Stimulated activated CD4-positive, alpha-beta T cell treated with anti-CD3 and anti-CD28 coated beads, Interleukin-15, amount 100 ng/mL, for 24 hours (primary cell): ENCODE results near the gene MMP24OS.
"Not testable (repeated sequence)": the region's sequence is repeated elsewhere in the genome, so short reads cannot be mapped to it uniquely, and the experiment has no call there.

Source experiments
- DNase-seq: peaks from one replicate; pipeline ENCODE4 v3.0.0-alpha.2; 2020

MMP24OS gene

DNA sequence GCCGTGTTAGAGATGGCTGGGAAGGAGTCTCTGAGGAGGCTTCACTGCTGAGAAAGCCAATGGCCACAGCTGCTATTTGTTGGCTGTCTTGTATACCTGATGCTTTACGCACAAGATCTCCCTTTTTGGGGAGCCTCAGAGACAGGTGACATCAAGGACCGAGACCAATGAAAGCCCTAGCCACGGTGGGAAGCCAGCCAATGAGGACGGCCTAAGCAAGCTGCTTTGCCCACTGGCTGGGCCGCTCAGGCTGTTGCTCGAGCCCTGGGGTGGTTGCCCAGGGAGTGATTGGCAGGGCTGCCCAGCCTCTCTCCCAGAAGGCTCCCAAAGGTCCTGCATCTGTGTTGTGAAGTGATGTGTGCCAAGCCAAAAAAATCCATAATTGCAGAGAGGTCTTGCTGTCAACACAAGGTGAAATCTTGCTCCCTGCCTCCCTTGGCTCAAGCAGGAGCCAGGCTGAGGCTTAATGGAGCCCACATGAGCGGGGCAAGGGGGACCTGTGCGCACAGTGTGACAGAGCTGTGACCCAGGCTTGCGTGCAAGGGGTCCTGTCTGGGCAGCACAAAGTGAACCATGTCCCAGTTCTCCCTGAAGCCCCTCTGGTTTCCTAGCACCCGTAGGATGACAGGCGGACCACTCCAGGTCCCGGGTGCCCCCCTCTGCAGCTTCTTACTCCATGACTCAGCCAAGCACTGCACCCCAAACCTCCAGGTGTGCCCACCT lies 4.3 kb downstream of the MMP24OS start:
- no peak for DNase-seq

DNA sequence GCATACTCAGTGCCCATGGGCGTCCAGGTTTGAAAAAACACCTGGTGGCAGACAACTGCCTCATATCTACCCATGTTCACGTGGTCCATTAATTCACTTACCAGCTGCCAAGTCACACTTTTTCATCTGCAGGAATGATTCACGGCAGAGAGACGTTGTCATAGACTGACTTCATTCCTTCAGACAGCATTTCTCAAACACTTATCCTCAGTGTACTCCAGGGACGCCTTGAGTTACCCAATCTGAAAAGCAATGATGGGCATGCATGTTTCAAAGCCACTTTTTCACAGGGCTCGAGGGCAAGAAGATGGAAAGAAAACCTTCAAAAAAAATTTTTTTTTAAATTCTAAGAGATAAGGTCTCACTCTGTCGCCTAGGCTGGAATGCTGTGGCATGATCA lies 6.0 kb downstream of the MMP24OS start:
- DNase-seq, result no peak

GRCh38 chr20:35271073-35271882 lies 6.6 kb downstream of the MMP24OS start:
- DNase-seq, result no peak

DNA sequence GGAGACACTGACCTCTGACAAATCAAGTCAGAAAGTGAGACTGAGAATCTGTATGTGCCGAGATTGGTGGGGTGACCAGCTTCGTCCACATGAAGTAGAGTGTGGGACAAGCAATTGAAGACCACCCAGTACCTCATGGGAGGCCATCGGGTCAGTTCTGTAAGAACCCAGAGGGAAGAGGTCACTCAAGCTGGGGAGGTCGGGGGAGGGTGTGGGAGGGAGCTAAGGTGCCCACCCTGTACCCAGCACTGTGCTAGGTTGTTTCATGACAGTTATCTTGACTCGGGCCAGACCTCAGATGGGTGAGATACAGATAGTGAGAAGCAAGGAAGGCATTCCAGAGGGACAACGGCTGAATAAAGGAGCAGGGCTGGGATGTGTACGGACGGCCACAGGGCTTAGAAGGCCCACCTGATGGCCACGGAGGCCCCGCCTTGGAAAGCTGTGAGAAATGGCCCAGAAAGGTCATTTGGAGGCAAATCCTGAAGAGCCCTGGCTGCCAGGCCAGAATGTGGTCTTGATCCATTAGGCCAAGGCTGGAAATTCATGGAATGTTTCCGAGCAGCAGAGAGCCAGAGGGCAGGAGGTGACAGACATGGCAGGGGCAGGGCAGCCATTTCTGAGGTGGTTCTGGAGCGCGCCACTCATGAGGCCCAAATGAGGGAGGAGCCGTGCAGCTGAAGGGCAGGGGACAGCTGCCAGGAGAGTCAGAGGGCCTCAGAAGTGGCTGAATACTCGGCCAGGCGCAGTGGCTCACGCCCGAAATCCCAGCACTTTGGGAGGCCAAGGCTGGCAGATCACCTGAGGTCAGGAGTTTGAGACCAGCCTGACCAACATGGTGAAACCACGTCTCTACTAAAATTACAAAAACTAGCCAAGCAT lies 7.7 kb downstream of the MMP24OS start:
- no peak for DNase-seq

- peak; percentile 66 for DNase-seq
Measured at GRCh38 chr20:35269055-35269781, 8.7 kb downstream of the MMP24OS start.

GRCh38 chr20:35267092-35267491 lies 10.8 kb downstream of the MMP24OS start:
- DNase-seq, result no peak

- DNase-seq, result no peak
Measured at GRCh38 chr20:35264755-35265154, 13.2 kb downstream of the MMP24OS start.

DNA sequence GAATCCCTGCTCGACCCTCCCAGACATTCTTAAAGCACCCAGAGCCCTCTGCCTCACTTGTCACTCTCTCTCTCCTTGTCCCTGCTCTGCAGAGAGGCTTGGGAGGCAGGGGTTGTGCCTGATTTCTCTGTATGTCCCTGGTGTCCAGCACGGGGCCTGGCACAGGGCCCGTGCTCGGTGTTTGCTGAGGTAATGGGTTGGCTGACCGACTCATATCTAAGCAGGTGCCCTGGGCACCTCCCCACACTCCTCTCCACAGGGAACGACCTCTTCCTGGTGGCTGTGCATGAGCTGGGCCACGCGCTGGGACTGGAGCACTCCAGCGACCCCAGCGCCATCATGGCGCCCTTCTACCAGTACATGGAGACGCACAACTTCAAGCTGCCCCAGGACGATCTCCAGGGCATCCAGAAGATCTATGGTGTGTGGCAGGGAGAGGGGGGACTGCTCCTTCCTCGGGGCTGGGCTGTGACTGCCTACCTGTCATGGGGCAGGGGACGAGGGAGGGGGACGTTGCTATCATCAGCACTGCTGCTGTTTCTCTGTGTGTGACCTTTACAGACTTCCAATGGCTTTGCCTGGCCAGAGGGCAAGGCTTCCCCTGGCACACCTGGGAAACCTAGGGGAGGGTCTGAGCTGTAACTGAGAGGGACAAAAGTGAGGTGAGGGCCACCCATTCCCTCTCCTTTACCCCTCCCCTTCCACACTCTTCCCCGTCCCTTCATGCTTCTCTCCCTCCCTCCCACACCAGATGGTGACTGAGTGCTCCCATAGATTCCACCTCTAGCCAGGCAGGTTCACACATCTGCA lies 14.2 kb downstream of the MMP24OS start:
- no peak for DNase-seq

DNA sequence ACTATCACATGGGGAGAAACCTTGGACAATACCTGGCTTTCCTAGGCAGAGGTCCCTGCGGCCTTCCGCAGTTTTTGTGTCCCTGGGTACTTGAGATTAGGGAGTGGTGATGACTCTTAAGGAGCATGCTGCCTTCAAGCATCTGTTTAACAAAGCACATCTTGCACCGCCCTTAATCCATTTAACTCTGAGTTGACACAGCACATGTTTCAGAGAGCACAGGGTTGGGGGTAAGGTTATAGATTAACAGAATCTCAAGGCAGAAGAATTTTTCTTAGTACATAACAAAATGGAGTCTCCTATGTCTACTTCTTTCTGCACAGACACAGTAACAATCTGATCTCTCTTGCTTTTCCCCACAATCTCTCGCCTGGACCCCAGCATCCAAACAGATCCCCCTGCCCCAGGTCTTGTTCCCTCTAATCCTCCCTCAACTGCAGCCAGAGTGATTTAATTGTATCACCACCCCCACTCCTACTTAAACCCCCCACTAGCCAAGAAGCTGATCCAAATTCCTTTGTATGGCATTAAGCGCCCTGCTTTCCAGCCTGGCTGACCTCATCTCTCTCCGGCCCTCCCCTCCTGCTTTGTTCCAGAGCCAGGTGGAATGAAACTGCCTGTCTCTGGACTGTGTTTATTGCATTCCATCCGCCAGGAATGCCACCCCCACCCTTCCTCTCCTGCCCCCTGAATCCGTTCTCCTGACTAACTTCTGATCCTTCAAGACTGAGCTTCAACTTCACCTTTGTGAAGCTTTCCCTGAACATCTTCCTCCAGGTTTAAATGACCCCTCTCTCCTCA lies 15.0 kb downstream of the MMP24OS start:
- DNase-seq, result not testable (repeated sequence)

GRCh38 chr20:35262321-35262720 lies 15.6 kb downstream of the MMP24OS start:
- not testable (repeated sequence) for DNase-seq

GRCh38 chr20:35260426-35260825 lies 17.5 kb downstream of the MMP24OS start:
- no peak for DNase-seq

- no peak for DNase-seq
Measured at GRCh38 chr20:35257175-35257909, 20.6 kb downstream of the MMP24OS start.

DNA sequence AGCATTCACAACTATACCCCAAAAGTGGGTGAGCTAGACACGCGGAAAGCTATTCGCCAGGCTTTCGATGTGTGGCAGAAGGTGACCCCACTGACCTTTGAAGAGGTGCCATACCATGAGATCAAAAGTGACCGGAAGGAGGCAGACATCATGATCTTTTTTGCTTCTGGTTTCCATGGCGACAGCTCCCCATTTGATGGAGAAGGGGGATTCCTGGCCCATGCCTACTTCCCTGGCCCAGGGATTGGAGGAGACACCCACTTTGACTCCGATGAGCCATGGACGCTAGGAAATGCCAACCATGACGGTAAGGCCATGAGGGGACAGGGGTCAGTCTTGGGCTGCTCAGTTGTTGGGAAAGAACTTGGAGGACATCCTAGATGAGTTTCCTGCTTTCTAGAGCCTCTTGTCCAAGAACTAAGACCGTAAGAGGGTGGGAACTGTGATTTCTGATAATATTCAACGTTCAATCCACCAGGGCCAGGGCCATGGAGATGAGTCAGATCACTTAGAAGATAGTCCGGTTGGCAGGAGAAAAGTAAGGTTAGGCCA lies 23.4 kb downstream of the MMP24OS start:
- no peak for DNase-seq

GRCh38 chr20:35253010-35253409 lies 24.9 kb downstream of the MMP24OS start:
- DNase-seq, result no peak

DNA sequence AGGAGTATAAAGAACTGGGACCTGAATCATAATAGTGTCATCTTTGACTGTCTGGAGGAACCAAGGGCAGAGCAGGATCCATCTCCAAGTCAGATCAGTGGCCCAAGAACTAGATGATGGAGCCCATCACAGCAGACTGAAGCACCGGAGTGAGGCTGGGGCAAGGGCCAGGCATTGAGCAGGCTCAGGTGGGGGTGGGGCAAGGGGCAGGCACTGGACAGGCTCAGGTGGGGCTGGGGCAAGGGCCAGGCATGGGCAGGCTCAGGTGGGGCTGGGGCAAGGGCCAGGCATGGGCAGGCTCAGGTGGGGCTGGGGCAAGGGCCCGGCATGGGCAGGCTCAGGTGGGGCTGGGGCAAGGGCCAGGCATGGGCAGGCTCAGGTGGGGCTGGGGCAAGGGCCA lies 25.3 kb downstream of the MMP24OS start:
- not testable (repeated sequence) for DNase-seq

- DNase-seq, result no peak
Measured at GRCh38 chr20:35252037-35252461, 25.9 kb downstream of the MMP24OS start.

GRCh38 chr20:35251613-35251940 lies 26.3 kb downstream of the MMP24OS start:
- DNase-seq, result no peak

DNA sequence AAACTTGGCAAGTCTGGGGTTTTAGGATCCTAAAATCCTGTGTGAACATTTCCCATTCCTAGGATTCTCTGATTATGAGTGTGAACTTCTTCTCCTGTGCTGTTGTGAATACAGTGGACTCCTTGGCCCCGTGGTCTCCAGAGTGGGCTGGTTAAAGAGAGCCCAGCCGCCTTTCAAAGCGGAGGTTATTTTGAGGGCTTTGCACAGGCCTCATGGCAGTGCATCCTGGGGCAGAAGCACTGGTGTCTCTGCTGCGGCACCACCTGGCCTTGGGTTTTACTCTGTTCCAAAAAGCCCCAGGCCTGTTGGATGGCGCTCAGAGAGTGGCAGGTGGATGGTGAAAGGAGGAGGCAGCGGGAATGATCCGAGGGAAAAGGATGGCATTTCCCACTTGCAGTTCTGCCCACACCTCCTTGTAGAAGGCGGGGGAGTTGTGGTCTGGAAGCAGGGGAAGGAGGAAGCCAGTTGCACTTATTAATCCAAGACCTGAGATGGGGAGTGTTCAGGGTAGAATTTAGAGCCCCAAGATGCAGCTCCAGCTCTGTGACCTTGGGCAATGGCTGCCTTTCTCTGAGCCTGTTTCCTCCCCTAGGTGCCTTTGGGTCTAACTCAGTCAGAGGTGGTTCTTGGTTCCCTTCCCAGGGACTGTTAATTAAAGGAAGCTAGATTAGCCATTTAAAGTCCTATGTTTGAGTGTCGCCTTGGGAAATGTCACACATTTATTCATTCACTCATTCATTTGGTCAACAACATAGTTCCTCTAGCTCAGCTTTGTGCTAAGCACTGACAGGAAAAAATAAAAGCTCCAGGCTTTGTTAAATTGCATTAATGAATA lies 29.1 kb downstream of the MMP24OS start:
- no peak for DNase-seq

DNA sequence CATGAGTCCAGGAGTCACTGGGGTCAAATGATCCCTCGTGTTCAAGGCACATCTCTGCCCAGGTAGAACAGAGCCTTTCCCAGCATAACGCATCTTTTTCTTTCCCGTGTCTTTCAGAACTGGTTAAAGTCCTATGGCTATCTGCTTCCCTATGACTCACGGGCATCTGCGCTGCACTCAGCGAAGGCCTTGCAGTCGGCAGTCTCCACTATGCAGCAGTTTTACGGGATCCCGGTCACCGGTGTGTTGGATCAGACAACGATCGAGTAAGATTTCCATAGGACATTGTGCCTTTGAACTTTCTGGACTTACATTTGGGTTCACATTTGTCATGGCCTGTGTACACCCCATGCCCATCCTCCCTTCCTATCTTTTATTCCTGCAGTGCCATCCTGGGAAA lies 31.2 kb downstream of the MMP24OS start:
- no peak for DNase-seq
